HG02571 (cell line): Measurements from ENCODE around the gene EMX1.

ENCODE experiments used
- ATAC-seq: cut with Tn5 transposase; IDR thresholded peaks from one replicate; pipeline ENCODE4 v1.9.1; 2021; ENCODE audit warnings: mild to moderate bottlenecking, moderate library complexity; ENCODE audit not compliant: unreplicated experiment

EMX1 gene

DNA sequence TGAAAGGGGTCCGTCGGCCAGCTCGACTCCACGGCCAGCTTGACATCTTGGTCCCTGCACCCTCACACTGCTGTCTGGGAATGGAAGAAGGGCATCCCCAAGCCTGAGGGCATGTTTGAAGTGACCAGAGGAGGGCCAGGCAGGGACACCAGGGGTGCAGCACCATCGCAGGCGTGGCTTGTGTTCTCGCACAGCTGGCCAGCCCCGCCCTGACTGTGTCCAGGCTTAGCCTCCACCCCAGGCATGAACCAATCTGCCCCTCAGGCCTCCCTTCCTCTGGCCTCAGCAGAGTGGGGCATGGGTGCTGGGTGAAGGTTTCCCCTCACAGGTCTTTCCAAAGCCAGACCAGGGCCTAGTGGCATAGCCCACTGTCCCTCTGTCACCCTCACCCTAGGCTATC, 25.0 kb downstream of the EMX1 start:
- ATAC-seq = no peak

DNA sequence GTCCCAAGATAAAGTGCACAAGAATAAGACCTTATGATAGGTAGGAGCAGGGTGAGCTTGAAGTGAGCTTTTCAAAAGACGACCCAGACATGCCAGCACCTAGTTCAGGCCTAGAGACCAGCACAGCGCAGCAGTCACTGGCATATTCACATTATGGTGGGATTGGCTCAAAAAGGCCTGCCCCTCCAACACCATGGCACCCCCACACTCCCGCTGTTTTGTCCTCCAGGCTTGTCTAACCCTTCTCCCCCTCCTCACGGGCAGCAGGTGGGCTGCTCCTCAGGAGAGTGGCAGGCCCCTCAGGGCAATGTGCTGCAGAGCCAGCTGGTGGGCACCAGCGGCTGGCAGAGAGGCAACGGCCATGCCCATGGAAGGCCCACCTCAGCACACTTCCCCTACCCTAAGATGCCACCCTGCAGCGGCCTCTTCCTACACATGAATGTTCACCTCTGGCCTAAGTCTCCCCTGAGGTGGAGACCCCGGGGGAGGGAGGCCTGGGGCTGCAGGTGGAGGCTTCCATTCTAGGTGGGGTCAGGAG, 25.6 kb downstream of the EMX1 start:
- no peak for ATAC-seq

DNA sequence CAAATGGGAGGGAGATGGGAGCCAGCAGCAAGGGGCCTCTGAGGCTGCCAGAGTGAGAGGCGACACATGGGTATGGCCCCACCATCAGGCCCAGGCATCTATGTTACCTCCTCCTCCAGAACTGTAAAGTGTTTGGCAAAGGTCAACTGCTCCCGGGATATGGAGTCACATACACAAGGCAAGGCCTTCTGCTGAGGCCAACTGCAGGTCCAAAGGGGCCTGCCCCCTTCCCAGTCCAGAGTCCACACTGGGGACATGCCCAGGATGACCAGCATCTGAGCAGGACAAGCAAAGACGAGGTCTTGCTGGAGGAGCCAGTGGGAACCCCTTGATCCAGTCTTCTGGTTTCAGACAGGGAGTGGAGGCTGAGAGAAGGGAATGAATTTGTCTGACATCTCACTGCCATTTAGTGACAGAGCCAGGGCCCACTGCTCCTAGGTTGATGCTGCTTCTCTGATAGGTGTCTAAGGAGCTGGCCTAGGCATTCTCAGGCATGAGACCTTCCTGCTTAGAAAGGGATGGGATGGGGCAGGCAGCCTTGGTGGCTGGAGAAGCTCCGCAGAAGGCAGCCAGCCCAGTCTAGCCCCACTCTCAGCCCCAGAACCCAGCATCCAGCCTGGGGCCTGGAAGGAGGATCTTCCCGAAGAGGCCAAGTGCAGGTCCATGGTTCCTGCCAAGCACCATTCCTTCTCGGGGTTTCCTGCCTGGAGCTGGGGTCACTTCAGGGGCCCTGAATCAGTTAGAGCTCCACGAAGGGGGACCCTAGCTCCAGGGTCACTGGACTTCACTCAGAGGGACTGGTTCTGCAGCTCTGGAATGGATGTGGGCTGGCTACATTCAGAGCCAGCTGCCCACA, 26.4 kb downstream of the EMX1 start:
- no peak for ATAC-seq

DNA sequence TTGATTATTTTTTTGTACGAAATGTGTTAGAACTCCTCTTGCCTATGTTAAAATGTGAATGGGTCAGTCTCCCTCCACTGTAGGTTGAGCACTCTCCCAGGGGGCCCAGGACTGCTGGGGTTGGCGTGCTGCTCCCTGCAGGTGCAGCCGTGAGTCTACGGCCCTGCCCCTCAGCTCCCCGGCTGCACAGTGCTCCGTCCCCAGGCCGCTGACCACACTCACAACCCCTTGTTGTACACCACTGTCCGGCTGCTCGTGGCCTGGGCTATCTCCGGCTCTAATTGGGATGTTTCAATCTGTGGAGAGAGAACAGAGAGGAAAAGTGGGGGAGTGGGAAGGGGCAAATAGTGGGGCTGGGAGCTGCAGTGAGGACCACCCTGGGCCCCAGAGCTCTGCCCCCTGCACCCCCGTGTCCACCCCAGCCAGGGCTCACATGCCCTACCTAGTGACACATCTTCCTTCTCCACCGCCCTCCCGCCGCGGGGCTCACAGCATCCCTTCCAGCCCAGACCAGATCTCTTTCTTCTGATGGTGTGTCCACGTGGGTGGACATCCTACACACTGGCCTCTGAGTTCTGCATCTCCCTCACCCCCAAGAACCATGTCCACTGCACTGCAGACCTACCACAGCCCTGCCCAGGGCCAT, 27.6 kb downstream of the EMX1 start:
- no peak for ATAC-seq

DNA sequence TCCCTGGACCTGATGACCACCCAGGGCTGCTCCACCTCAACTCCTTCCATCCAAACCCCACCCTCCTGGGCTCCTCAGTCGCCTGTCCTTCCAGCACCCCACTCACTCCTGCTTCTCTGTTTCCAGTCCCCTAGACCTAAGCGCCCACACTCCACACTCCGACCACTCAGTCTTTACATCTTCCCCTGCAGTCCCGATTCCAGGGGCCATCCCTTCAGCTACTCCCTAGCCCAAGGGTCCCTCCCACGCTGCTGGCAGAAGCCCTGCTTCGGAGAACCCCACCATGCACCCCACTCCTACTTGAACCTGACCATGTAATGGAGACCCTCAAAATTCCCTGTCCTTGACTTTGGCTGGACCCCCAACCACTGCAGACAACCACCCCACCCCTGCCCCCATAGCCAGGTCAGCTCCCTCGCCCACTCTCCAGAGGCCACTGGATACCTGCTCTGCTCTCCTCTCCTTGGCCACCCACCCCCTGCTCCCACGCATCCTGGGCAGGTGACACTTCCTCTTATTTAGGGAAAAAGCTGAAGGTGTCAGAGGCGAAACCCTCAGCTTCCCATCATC, 28.2 kb downstream of the EMX1 start:
- ATAC-seq = no peak

DNA sequence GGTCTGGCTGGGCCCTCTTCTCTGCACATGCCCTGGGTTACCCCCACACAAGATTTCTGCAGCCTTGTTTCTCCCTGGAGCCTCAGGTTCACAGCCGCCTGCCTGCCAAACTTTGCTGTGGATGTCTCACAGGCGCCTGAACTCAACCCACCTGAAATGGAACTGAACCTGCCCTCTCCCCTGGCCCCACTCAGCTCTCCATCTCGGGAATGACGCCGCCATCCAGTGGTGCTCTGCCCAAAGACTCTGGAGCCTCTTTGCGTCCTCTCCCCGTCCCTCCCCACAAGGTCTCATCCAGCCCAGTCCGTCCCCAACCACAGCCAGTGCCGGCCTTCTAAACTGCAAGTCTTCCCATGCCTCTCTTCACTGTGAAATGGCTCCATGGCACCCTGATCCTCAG, 29.1 kb downstream of the EMX1 start:
- no peak for ATAC-seq

DNA sequence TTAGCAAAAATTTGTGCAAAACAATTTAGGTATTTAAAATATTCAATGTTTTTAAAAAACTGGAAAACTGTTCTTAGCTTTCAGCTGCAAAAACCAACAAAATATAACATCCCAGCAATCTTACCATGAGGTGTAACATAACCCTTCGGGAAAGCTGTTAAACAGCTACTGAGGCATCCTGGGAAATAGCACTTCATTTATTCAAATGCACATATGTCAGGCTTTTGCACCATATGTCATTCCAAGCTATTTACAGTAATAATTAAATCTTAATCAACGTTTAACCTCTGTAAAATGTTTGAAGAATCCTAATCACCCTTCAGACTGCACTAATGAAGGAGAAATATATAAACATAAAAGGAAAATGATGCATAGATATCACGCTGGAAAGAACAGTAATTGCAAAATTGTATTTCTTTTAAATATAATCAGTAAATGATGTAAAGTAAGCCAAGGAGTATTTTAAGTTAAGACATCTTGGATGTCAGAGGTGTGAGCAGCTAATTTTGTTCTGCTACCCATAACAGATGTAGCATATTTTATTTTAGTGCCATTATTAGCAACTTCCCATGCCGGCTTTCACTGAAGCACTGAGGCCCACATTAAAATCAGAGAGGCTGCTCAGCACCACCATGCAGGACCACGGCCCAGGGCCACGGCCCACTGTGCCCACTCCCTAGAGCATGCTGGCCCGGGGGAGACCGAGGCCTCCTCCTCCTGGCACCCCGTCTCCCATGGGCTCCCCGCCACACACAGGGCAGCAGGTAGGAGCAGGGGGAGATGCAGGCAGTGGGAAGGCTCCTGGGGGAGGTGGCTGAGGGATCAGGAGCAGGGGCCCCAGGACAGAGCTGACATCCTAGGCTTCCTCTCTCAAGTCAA, 30.9 kb downstream of the EMX1 start:
- no peak for ATAC-seq

DNA sequence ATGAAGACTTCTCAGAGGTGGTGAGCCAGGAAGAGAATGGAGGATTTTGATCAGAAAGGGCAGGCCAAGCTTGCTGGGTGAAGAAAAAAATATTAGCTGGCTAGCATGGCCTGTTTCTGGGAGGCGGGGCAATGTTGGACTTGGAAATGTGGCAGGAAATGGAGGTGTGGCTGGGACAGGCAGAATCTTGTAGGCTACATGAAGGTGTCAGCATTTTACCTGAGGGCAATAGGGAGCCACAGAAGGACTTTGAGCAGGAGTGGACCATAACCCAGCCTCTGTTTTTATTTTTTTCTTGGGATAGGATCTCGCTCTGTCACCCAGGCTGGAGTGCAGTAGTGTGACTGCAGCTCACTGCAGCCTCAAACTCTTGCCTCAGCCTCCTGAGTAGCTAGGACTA, 31.7 kb downstream of the EMX1 start:
- ATAC-seq = no peak

DNA sequence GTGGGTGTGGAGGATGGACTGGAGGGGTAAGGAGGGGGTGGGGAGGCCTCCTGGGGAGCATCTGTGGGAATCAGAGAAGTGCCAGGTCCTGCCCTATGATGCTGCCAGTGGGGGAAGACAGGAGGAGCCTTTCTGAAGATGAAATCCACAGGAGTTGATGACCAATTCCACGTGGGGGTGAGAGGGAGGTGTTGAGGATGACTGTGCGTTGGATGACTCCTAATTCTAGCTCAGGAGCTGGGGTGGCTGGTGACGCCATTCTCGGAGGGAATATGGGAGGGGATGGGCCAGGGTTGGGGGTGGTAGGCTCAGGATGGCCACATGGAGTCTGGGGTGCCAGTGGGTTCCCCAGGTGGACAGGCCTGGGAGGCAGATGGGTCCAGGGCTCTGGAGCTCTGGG, 32.3 kb downstream of the EMX1 start:
- ATAC-seq = no peak

DNA sequence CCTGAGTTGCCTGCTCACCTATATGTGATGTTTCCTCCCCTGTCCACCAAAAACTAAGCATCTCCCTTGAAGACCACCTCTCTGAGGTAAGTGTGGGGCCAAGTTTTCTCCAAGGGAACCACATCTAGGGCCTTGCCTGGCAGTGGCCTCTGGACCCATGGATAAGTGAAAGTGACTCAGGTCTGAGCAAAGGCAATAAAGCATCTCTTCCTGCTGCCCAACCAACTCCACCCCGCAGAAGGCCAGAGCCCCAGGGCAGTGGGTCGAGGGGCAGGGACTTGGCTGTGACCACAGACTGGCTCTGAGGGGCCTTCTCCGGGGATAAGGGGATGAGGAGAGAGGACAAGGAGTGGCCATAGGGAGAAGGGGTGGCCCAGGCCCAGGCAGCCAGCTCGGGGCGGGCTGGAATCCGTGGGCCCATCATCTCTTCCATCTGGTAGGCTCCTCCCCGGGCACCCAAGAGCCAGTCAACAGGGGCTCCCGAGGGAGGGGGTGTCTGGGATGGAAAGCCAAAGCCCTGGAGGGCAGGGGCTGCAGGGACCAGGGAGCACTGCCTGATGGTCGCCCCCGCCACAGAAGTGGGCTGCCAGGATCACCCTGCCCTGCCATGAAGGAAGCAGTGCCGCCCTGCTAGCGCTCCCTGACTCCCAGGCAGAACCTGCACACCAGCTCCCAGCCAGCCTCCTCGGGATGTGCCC, 33.4 kb downstream of the EMX1 start:
- no peak for ATAC-seq

DNA sequence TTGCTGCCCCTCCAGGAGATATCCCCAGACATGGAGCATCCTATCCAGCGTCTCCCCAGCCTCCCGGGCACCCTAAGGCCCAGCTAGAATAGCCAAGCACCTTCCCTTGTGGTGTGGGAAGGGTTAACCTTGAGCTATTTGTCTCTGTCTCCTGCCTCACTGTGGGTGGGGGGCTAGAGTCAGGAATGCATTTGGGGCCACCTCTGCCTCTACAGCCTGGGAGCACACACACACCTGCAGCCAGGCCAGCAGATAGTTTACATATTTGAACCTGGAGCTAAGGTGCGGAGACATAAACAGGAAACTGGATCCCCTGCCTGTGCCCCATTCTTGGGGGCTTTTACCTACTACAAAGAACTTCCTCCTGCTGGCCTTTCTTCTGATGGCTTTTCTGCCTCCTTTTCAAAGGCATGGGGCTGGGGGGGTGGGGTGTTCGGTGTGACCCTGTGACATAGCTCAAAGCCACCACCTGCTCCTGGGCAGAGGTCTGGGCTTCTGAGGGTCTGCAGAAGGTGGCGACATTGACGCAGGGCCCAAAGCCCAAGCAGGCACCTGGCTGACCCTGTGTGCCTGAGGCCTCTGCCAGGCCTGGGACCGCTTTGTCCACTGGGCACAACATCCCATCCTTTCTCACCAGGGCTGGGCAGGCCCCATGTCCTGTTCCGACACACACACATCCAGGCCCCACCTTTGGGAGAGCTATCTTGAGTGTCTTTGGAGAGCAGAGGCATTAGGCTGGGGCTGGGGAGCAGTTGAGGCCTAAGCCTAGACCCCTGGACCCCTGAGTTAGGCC, 34.2 kb downstream of the EMX1 start:
- ATAC-seq = no peak

DNA sequence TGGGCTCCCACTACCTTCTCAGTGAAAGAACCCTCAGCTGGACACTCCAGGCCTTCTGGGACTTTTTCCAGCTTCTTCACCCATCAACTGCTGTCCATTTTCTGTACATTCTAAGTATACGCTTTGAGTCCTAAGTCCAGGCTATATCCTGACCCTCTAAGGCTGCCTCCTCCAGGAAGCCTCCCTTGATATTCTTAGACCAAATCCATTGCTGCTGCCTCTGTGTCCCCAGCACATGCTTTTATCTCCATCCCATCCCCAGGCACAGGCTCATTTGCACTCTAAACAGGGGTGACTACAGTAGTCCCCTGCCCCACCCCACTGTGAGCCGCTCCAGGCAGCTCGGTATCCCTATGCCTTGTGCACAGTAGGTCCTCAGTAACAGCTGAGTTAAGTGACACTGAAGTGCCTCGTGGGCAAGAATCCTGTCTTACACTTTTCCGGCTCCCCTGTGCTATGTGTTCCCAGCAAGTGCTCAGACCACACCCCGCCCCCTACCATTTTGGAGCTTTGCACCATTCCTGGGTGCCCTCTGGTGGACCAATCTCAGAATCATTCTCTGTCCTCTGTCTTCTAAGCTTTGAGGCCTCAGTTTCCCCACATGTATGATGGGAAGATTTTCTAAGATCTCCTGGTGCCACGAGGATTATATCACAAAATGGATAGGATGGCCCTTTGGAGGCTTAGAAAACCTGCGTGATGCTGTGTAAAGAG, 34.9 kb downstream of the EMX1 start:
- no peak for ATAC-seq

DNA sequence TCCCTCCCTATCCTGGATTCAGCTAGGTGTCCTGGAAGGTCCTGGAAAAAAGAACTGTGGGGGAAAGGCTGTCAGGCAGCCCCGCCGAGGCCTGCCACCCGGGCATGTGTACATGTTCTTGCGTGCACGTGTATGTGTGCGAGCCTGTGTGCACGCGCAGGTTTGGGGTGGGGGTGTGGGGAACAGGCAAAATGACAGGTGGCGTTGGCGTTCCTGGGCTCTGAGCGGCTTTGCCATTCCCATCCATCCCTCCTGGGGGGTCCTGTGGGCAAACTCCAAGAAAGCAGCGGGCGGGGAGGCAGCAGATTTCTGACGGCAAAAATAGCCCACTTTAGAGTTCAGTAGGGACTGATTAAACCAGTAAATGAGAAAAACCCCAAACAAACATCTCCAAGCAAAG, 35.6 kb downstream of the EMX1 start:
- ATAC-seq = no peak

DNA sequence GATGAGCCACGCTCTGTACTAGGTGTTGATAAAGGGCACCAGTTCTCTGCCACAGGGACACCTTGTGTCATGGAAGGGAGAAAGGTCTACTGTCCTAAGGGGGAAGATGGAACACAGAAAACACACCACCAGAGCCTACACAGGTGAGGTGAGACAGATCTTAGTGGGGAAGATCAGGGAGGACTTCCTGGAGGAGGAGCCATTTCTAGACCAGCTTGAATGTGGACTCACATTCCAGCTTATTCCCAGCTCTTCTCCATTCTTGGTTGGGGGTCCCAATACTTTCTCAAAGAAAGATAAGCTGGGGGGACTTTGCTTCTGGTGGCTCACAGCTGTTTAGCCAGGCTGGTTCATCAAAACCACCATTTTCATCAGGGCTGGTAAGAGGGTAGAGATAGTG, 36.2 kb downstream of the EMX1 start:
- no peak for ATAC-seq

DNA sequence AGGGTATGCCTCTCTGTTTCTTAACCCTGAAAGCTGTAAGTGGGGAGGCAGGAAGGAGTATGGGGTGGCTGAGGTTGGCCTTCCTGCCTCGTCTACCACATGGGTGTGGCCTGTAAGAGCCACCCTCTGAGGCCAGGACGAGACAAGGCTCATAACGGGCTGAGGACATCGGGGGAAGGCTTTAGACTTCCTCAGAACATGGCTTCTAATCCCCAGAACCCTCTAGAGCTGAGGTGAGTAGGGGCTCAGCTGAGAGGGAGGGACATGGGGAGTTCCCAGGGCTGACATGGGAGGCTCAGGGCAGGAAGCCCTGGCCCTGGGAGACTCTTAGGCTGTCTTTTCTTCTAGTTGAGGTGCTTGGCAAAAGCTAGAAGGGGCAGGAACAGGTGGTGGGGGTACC, 36.7 kb downstream of the EMX1 start:
- no peak for ATAC-seq

DNA sequence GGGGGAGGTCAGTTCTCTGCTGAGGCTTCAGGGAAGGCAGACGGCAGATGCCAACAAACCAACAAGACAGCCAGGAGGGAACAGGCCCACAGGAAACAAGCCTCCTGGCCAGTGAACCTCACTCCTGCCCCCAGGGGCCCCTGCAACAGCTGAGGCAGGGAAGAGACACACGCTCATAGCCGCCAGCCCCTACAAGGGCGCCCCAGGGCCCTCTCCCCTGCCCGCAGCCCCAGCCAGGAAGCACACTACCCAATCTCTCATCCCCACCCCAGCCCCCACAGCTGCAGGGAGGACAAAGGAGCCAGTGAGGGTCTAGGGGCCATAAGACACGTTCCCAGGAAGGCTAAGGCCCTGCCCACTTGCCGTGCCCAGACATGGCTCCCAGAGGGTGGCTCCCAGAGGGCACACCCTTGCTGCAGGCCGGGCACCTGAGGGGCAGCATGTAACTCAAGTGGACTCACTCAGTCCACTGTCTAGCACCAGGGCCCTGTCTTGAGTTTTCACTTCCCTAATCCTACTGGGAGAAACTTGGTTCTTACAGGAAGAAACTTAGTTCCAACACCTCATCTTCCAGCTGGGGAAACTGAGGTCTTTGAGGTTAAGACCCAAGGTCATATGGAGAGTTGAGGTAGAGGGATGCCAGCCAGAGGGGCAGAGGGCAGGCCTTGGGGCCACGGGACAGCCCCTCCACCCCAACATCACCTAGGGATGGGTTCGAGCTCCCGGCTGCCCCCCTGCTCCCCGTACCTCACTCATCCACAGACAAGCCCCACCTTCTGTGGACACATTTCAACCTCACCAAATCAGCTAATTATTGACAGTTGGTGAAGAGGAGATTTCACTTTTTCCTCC, 37.3 kb downstream of the EMX1 start:
- no peak for ATAC-seq

DNA sequence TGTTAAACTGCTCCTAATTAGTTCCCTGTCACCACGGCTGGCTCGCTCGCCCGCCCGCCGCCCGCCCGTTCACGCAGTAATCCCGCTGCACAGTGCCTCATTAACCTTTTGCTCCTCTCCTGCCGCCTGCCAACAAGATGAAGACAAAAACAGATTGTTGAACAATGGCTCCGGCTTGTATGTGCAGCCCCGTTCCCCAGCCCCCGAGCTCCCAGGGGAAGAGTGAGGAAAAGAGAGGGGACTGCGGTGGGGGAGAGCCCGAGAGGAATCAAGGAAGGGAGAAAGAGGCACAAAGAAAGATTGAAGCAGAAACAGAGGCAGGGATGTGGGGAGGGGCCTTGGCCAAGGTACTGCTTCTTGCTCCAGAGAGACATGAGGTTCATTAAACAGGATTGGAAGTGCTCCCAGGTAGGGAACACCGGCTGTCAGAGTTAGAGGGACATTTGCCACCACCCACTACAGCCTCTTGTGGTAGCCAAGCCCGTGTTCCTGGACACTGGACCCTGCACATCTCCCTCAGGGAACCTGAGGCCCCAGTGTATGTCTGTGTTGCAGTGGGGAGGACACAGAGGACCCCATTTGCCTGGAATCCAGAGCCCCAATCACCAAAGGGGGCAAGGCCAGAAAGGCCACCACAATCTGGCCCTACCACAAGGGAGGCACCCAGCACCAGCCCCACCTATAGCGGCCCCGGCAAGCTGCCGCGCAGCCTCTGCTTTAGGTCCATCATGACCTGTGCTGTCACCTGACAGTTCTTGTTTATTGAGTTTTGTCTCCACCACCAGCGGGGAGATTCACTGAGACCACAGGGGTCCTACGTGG, 38.1 kb downstream of the EMX1 start:
- no peak for ATAC-seq
